ENCODE results near the gene ZNF605.
"Not testable (repeated sequence)": the region's sequence is repeated elsewhere in the genome, so short reads cannot be mapped to it uniquely, and the experiment has no call there.

Gene ZNF605

DNA sequence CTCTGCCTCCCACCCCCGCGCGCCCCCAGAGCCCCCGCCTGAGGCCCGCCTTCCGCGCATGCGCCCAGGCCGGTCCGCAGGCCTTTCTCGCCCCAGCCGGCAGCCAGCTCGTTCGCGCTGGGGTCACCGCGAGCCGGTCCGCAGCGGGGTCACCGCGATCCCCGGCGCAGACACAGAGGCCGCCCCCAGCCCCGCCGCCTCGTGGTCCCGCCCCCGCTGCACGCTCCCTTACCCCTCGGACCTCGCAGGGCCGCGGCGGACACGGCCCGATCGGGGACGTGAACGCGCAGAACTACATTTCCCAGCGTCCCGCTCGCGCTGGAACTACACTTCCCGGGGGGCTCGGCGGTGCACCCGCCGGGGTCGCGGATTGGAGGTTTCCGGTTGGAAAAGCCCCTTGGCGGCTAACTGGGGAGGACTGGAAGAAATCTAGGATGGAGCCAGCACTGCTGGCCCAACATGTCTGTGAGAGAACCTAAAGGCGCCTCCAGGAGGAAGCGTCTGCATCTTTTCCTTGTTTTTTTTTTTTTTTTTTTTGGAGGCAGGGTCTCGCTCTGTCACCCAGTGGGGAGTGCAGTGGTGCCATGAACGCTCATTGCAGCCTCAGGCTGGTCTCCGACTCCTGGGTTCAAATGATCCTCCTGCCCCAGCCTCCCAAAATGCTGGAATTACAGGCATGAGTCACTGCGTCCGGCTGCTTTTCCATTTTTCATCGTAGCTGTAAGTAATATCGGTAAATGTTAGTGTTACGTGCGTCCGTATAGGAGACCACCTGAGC, at the start of gene ZNF605:
ZNF605 (minus strand) TSS at position 296 of the 778 bp plus-strand sequence. CDS start 10,671 bp downstream, outside the sequence.
- peak; percentile 97 for DNase-seq

DNA sequence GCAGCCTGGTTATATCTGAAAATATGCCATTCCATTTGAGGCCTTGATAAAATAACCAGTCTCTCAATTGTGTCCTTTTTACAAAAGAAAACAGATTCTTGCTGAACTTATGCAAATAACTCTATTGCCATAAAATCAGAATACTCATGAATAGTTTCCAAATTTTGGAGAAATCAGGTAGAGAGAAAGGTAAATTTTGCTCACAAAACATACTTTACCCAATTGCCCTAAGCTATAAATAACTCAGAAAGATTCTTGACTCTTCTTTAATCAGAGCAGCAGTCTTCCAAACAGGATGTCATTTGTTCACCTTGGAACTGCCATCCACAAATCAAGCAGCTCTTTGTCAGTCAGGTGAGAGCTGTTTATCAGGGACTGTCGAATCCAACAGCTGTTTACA, 42.6 kb upstream of the ZNF605 start:
- DNase-seq, result no peak

GRCh38 chr12:132986885-132987225, 30.7 kb upstream of the ZNF605 start:
- no peak for DNase-seq

GRCh38 chr12:132986001-132986884, 30.1 kb upstream of the ZNF605 start, which contains the start of gene ZNF26:
TSS of gene ZNF26 (plus strand) at chr12:132986367. CDS start at chr12:132986841, 474 bp downstream.
- DNase-seq, result peak; percentile 95

DNA sequence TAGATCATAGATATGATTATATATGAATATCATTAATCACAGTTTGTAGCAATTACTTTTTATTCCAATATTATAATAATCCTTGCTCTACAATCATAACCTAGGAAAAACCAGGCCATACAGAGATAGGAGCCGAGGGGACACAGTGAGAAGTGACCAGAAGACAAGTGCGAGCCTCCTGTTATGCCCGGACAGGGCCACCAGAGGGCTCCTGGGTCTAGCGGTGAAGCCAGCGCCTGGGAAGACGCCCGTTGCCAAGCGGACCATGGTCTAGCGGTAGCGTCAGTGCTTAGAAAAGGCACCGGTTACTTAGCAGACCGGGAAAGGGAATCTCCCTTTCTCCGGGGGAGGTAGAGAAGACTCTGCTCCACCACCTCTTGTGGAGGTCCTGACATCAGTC, 20.8 kb upstream of the ZNF605 start:
- DNase-seq, result not testable (repeated sequence)

DNA sequence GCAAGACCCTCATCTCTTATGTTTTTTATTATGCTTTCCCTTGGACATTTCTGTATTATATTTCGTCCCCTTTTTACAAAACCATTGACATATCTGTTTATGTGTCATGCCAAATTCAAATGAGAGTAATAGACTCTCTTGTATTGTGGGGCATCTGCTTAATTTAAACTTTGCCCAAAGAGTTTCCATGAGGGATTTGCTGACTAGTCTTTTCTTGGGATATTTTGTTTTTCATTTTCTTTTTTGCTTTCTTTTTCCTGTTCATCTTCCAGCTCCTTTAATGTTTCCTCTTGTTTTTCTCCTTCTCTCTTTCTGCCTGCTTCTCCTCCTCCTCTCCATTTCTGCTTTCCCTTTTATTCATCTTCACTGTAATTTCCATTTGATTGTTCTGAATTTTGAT, 16.3 kb upstream of the ZNF605 start:
- DNase-seq, result no peak

GRCh38 chr12:132967736-132968135, 11.6 kb upstream of the ZNF605 start:
- DNase-seq, result no peak

DNA sequence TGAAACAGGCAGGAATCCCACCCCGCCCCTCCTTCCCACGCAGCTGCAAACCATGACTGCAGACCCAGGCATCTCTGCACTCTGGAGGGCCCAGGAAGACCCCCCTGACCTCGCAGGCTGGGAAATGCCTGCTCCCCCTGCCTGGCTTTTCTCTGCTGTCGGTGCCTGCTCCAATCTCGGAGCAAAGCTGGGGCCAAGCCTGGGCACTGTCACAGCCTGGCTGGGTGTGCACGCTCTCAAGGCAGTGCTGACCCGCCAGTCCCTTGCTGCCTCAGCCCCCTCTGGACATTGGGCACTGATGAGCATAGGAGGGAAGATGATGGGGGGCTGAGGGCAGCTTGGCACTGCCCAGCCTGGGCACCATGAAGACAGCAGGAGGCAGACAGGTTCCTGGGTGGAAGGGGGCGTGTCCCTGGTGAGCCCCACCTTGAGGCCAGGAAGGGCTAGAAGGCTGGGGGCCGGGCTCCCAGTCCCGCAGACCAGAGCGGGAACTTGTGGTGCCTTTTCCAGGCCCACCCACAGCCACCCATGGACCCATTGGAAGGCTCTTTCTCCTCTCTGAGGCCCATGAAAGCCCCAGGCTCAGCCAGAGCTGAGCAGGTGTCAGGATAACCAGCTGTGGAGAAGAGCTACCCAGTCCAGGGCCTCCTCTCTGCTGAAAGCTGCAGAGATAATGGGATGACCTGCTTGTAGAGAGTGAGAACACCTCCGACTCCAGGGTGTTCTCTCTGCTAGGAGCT, 10.7 kb upstream of the ZNF605 start:
- DNase-seq, result no peak

DNA sequence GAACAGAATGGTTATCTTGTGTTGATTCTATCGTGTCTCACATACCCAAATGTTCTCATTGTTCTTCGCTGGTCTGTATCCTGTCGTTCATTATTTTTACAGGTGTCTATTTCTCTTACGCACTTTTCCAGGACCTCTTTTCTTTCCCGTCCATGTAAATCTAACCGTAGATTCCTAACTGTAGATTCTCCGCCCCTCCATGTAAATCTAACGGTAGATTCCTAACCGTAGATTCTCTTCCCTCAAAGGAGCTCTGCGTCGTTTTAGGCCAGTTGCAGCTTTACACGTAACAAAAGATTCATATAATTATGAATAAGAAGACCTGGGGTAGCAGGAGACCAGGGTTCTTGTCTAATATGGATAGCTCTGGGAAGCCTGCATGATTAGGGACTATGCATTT, 9.7 kb upstream of the ZNF605 start:
- DNase-seq, result no peak

DNA sequence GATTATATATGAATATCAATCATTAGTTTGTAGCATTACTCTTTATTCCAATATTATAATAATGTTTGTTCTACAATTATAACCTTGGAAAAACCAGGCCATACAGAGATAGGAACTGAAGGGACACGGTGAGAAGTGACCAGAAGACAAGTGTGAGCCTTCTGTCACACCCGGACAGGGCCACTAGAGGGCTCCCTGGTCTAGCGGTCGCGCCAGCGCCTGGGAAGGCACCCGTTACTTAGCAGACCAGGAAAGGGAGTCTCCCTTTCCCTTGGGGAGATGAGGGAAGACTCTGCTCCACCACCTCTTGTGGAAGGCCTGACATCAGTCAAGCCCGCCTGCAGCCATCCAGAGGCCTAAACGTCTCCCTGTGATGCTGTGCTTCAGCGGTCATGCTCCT, 7.8 kb upstream of the ZNF605 start:
- DNase-seq, result not testable (repeated sequence)

DNA sequence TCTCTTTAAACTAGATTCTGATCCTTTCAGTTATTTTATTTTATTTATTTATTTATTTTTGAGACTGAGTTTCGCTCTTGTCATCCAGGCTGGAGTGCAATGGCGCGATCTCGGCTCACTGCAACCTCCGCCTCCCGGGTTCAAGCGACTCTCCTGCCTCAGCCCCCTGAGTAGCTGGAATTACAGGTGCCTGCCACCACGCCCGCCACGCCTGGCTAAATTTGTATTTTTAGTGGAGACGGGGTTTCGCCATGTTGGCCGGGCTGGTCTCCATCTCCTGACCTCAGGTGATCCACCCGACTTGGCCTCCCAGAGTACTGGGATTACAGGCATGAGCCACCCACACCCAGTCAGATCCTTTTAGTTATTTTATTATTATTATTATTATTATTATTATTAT, 5.7 kb upstream of the ZNF605 start:
- not testable (repeated sequence) for DNase-seq

GRCh38 chr12:132955094-132956010, 754 bp downstream of the ZNF605 start:
- DNase-seq, result peak; percentile 76

- no peak for DNase-seq
These were observed 1.5 kb downstream of the ZNF605 start for GRCh38 chr12:132954471-132955048.

- DNase-seq, result no peak
These were observed 2.3 kb downstream of the ZNF605 start for GRCh38 chr12:132953771-132954170.

DNA sequence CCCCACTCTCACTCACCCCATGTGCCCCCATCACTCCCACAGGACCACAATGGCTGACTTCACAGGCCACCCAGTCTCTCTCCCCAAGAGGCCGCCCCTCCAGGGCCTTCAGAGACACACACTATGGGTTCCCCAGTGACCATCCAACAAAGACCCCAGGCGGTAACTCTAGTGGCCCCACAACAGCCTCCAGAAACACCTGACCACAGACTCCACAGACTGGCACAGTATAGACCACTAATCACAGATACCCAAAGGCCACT, 3.0 kb downstream of the ZNF605 start:
- no peak for DNase-seq

- DNase-seq, result no peak
These were observed 3.5 kb downstream of the ZNF605 start for GRCh38 chr12:132952371-132953162.

- DNase-seq, result no peak
These were observed 4.5 kb downstream of the ZNF605 start for GRCh38 chr12:132951649-132952048.

- DNase-seq, result no peak
These were observed 5.1 kb downstream of the ZNF605 start for GRCh38 chr12:132950844-132951535.

DNA sequence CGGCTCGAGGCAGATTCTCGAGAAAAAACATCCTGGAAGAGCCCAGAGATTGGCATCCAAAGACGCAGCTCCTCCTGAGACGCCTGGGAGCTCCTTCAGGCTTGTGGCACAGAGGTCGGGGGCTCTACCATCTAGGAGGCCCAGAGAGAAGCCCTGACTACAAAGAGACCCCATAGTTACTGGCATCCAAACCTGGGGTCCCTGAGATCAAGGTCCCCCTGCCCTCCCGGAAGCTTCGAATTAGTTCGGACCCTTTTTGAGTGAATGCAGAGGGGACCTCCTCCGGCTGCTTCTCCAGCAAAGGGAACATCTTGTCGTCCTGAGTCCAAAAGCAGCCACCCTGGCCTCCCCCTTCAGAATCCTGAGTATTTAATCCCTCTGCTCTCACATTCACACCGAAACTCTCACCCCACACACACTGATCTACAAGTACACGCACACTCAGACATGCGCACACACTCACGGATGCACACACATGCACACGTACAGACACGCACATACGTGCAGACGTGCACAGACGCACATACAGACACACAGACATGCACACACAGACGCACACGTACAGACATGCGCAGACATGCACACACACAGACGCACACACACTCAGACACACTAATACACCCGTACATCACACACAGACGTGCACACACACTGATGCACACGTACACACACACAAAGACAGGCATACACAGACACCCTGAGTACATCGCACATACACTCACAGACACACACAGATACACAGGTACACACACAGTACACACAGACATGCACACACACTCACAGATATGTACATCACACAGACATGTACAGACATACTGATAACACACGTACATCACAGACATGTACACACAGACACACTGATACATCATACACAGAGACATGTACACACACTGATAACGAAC, 5.9 kb downstream of the ZNF605 start:
- DNase-seq, result no peak
